ENCODE data around the gene DST.
"Not testable (repeated sequence)": the region's sequence is repeated elsewhere in the genome, so short reads cannot be mapped to it uniquely, and the experiment has no call there.

Gene DST

DNA sequence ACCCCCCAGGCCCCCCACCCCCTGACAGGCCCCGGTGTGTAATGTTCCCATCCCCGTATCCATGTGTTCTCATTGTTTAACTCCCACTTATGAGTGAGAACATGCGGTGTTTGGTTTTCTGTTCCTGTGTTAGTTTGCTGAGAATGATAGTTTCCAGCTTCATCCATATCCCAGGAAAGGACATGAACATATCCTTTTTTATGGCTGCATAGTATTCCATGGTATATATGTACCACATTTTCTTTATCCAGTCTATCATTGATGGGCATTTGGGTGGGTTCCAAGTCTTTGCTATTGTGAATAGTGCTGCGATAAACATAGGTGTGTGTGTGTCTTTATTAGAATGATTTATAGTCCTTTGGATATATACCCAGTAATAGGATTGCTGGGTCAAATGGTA, 80.0 kb downstream of the DST start:
- not testable (repeated sequence) for DNase-seq

DNA sequence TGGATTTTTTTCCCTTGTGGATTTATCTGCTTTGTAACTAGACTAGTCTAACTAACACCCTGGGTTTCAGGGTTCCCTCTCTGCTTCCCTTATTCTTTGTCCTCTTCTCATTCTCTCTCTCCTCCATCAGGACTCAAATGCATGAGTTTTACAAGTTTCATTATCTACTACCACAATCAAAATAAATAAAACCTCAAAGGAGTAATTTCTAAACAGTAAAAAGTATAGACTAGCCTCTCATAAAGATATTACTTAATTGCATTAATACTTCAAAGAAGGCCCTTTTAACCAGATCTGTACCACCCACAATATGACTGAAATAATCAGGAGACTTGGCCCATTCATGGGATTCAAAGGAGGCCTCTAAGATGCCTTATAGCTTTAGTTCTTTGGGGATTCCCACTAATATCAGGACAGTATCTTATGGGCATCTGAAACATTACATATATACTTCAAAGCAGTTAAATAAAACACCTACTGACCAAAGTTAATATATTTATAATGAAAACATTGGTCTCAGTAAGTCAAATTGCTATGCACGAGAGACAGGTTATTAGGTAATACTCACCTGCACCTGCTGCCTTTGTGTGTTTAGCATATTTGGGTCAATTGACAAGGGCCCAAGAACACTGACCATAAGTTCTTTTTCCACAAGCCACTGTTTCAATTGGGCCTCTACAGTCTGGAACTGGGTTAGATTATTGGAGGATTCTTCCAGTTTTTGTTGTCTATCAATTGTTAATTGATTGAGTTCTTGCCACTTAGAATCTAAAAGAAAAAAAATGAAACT, 85.7 kb downstream of the DST start:
- no peak for DNase-seq

DNA sequence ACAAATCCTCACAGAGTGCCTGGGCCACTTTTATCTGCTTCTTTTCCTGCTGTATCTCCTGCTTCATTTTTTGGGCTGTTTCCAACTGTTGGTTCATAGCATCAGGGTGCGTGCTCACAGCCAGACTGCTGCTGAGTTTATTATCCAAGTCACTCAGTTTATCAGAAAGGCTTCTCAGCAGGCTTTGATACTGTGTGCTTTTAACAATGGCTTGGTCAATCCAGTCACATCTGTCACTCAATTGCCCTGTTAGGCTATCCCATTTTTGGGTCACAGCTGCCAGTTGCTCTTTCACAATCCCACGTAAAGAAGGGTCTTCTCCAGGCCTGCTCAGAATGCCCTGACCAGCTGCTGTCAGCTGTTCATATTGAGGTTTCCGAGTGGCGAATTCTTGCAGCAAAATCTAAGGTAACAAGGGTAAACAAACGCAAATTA, 87.2 kb downstream of the DST start:
- no peak for DNase-seq

DNA sequence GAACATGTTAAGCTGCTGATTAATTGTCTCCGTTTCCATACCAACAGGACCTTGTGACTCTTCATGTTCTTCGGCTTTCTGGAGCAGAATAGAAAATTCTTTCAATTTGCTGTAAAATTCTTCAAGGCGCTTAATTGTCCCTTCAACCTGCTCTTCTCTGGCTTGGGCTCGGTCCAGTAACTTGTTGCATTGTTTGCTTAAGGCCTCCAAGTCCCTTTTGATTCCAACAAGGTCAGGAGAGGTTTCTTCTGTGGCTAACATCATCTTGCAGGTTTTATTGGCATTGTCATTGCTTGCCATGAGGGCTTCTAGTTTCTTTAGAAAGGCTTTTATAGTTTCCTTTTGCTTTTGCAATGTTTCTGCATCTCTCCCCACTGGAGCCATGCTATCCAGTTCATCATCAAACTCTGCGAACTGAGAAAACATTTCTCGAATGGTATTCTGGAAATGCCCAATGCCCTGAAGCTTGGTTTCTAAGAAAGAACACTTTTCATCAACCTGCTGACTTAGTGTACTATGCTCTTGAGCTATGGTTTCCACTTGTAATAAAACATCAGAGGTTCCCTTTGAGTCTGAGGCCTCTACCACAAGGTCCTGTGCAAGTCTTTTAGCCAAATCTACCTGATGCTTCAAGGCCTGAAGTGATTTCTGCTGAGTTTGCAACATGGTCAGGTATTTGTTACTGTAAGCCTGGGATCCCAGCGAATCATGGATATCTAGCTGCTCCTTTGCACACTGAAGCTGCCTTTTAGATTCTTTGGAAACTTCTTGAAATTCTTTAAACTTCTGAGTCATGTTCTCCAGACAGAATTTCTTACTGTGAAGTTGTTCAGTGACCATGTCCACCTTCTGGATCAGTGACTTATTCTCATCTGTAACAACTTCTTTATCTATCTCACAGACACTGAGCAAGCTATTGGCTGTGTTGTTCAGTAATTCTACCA, 90.2 kb downstream of the DST start:
- no peak for DNase-seq

DNA sequence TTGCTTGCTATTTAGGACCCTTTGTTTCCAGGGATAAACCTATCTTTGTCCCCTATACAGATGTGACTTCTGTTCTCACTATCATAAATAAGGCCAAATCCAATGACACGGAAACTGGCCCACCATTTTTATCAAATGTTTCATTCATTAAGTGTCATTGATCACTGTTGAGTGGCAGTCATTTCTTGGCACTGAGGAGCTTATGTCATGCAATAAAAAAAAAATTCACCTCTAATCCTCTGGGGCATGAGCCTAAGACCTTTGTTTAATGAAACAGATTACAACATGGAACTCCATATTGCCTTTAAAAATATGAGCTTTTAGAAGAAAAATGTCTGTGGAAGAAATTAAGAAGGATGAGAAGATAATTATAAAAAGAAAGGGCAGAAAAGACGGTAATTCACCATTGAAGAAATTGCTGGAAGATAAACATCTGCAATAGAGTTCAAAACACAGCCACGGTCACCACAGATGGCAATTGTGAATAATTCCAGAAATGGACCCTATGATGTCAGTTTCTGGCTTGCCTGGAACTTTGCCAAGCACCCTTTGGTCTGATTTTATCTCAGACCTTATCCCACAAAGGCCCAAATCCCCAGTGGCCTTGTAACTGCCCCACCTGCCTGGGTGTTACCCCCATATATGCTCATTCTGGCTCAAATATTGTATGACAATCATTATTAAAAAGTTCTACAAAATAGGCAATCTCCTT, 91.1 kb downstream of the DST start:
- peak; percentile 24 for DNase-seq

DNA sequence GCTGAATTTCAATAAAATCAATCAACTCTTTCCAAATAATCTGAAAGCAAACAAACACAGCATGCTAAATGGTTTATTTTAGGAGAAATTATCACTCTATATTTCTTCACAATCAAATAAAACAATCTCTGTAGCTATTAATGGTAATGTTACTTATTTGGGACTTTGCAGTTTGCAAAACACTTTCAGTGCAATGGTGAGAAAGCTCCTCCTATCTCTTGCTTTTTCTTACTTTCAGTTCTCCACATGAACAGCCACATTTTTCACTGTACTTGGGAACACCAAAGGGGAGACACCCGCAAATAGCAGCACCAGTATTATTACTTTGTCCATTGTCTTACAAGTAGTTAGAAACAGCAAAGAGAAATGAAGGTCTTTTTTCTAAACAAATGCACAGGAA, 92.4 kb downstream of the DST start:
- DNase-seq = peak; percentile 46

DNA sequence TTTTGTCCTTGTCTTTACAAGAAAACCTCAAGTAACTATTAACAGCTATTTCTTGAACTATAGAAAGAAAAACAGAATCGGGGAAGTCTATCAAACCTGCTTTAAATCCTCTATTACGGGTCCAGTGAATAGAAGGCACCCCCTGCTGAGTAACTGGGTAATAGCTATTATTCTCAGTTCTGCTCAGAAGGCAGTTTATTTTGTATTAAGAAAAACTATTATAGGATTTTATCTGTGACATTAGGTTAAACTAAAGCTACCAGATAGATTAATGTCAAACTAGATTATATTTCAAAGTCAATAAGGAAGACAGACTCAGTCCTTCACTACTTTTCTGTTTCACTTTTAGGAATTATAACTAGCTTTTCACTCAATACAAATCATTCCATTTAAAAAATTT, 93.7 kb downstream of the DST start:
- peak; percentile 75 for DNase-seq

DNA sequence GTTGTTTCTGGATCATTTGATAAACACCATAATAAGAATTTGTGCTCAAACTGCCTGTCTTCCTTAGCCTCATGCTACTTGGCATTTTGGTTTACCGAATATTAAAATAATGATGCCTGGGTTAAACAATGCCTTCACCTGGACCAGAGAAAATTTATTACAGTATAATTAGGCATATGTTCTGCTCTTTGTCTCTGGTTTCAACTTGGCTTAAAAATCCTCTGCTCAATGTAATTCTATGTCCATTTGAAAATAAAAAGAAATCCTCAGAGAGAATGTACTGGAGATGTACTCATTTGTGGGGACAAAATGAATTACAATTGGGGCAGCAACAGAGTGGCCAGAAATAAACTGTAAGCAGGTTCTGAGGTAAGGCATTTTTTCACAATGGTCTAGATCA, 95.0 kb downstream of the DST start:
- no peak for DNase-seq

DNA sequence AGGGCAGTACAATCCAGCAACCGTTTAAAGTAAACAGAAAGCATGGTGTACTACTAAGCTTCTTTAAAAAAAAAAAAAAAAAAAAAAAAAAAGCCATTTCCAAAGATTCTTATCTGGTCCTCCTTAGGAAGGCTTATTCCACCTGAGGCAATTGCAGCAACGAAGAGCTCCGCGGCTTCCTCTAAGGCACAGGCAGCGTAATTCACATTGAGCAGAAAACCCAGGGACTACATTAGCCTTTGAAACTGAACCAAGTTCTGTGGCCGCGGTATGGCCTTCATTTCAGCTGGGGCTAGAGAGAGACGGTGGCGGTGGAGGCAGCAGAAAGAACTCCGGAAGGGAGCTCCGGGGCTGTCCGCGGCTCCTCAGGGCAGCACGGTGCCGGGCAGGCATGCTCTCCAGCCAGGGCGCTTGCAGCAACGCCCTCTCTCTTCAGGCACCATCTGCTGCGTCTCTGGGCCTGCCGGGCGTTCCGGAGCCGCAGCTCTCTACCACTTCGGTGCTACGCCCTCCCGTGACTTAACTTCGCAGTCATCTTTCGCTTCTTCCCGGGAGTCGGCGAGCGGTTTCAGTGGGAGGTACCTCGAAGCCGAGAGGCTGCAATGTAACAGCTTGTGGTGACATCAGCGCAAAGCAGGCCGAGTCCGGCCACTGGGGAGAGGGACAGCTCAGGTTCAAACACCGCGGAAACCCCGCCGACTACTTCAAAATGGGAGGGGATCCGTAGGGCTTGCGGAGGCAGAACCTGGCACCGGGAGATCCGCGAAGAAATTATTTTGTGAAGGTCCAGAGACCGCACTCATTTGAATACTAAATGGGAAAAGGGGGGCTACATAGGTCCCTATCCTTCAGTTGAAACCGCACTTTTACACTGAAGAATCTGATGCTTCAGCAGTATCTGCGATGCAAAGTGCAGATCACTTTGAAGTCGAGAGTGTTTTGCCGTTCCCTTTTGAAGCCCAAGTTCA, 100.0 kb downstream of the DST start:
- DNase-seq = peak; percentile 99

DNA sequence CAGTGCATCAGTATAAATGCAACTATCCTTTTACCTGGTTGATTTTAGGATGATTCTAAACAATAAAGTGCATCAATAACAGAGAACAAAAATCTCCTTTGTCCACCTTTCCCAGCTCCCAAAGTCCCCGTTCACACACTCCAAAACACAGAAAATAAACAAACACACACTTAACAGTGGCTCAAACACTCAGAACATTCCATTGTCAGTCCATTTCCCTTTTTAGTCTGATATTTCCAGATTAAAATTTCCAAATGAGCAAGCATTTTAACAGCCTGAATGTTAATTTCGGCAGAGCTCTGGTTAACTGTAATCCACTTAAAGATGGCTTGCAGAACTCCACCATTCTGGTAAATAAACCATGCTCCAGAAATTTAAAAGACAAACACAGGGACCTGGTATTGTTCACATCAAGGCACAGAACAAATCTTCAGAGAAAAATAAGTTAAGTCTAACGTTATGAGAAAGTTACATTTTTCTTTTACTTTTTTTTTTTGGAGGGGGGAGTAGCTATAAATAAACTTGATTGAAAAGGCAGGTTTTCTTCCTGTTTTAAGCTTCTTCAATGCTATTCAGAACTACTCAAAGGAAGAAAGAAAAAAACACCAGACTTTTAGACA, 100.8 kb downstream of the DST start:
- DNase-seq = peak; percentile 83

DNA sequence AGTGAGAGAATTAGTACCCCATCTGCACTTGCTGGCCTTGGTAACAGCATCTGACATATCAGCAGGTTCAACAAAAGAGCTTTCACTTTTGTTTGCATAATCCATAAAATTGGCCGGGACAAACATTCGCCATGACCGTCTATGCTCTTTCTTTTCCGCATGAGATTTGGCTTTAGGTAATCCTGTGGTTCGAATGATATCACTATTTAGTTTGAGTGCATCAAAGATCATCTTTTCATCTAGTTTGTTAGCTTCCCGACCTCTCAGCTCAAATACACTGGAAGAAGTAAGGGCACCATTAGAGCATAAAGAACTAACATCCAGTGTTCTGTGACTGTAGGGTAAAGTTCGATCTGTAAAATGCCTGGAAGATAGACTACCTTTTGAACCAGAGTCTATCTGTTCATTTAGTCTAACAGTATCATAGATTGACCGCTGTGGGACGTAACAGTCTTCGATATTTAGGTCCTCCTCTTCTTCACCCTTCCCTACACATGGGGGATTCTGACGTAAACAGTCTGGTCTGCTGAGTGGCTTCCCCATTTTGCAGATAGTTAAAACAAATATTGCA, 101.6 kb downstream of the DST start:
- peak; percentile 84 for DNase-seq

DNA sequence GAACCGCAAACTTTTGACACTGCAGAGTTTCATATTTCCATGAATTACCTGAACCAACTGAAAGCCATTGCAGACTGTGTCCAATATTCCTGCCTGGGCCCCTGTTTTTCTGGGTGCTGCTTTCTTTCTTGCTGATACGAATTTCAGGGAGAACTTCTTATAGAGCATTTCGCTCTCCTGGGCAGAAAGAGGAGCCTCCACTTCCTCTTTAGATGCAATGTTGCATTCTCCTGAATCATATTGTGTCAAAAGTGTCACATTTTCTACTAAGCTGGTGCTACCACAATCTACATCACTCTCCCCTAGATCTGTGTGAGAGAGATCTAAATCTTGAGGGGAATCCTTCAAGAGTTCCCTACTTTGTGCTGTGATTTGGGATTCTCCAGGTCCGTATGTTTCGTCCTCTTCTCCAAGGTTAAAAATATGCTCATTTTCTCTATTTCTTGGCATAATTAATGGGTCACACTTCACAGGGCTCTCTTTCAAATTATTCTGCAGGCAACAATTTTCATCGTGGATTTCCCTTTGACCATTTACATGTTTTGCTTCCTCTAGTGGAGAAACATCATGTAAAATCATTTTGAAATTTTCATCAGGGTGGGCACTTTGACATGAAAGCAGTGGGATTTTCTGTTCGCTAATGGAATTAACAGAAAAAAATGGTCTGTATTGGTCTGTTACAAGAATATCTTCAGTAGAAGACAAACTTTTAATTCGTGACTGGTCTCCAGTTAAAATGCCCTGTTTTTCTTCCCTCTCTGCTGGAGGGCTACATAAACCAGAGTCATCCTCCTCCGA, 102.3 kb downstream of the DST start:
- peak; percentile 75 for DNase-seq

DNA sequence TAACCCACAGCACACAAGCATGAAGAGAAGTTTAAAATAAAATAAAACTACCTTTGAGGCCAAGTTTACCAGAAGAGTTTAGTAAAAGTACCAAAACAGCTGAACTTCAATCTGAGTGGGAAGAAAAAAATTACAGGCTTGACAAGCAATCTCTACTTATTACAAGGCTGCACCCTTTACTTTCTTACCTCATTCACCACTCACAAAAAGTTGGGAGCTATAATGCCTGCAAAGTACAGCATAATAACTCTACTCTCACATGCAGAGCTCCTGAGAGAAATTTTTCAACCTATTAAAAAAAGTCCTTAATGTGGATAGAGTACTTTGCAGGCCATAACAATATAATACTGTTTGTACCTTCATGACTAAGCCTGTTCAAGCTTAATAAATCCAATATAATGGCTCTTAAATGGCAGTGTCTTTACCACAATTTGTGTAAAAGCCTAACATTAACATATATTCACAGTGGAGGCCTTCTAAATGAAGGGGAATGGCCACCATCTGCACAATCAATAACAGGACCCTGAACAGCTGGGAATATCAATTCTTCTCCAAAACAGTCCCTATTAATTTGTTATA, 103.1 kb downstream of the DST start:
- DNase-seq = no peak

DNA sequence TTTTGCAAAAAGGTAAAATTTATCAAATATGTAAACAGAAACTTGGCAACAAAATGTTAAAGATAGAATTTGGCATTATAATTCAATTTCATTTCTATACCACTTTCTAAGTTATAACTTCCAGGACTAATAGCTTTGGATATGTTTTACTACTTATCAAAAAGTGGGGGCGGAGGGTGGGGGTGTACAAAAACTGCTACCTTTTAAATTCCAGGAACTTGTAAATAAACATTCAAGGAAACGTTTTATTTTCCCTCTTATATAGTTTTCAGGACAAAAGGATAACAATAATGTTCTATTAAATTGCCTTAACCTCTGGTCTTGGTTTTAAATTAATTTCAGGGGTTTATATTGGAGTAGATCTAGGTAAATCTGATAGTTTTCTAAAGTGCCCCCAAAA, 103.8 kb downstream of the DST start:
- no peak for DNase-seq

DNA sequence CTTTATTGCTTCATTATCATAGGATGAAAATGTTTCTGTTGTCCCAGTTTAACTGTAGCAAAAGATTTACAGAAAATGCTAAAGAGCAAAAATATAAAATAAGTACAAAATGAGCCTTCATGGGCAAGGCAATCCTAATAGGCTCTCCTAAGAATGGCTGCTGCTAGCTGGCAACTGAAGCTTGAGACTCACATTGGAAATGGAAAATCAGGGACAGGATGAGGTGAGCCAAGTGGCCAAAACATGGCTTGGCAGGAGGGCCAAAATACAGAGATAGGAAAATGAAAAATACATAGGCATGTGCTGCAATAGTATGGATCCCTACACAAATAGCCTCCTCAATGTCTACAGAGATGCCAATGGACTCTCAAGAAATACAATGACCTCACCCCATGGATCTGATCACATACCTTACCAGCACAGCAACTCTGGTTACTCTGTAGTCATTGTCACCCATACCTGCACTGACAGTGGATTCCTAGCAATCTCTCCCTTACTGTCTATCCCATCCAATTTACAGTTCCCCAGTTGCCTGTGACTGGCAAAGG, 105.4 kb downstream of the DST start:
- no peak for DNase-seq

DNA sequence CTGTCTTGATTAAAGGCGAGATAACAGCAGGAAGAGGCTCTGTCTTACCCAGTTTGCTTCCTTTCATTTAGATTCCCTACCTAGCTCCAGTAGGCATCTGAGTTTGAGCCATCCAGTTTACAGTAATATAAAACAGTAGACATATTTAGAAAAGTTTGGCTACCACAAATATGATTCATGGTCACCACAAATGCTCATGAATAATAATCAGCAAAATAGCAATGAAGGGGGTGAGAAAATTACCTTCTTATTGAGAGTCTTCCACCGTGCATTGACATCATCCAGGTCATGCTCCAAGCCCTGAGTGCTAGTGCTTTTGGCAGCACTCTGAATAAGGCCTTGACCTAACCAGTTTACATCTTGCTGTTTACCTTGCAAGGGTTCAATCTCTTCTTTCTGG, 106.2 kb downstream of the DST start:
- DNase-seq = no peak

DNA sequence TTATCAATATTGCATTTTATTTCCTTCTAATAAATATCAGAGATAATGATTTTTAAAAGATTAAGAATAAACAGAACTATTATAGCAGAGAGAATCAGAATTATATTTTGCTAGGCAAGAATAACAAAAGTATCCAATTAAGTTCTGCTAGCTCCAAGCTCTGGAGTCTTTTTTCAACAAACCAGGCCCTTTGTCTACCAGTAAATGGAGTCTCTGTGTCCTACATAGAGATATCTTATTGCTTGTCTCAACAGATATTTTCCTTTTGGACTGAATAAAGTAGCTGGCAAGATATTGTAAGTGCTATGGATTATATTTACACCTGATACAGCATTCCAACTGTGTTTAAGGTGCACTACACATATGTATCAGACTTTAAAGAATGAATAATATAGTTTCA, 107.1 kb downstream of the DST start:
- no peak for DNase-seq

DNA sequence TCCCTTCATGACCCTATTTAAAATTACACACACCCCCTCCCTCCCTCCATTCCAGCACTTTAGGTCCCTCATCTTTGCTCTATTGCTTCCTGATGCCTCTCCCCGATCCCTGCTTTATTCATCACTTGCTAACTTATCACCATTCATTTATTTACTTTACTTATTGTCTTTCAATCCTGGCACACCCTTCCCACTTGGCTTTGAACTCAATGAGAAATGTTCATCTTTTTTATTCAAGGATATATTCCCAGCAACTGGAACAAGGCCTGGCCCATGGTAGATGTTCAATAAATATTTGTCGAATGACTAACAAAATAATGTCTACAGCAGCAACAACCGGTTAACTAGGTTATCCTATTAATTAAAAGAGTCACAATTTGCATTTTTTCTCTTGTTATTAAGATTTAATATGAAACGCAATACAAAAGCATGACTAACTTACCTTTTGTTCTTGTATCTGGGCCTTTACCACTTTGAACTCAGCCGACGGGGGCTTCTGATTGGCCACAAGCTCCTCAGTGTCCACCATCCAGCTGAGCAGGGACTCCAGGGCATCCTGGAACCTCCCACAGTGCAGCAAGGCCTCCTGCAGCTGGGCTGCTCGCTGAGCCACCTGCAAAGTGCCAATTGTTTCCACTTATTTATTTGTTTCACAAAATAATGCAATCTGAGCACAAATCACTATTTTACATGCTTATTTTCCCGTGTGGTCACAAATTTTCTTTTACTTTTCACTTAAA, 107.8 kb downstream of the DST start:
- no peak for DNase-seq

Measured in OCI-M1 (cell line).